H9 (cell line): ENCODE data around the gene CPT2. TPM values are rescaled to one million over a fixed set of nuclear protein-coding genes. Genes with fewer than 3 reads are reported as not detected.

Experiments
- DNase-seq: peaks from one replicate; pipeline ENCODE4 v3.0.0-alpha.2; 2017
- H2AFZ ChIP-seq: one replicate; pipeline ENCODE4 v1.6.1; 2013; ENCODE audit warnings: mild to moderate bottlenecking, low read length, control low read depth, moderate library complexity
- H2AK5ac ChIP-seq: 2 replicates; pipeline ENCODE4 v1.6.1; 2013; ENCODE audit warnings: low read length, control low read depth, mixed read lengths; ENCODE audit not compliant: insufficient read length
- H2BK120ac ChIP-seq: one replicate; pipeline ENCODE4 v1.6.1; 2013; ENCODE audit warnings: low read depth, mild to moderate bottlenecking, low read length, control low read depth, inconsistent platforms; ENCODE audit not compliant: poor library complexity, severe bottlenecking
- H2BK12ac ChIP-seq: 2 replicates; pipeline ENCODE4 v1.6.1; 2013; ENCODE audit warnings: low read length, control low read depth, mixed read lengths, low read depth; ENCODE audit not compliant: insufficient read length
- H2BK15ac ChIP-seq: 2 replicates; pipeline ENCODE4 v1.6.1; 2013; ENCODE audit warnings: low read depth, low read length, control low read depth
- H2BK20ac ChIP-seq: one replicate; pipeline ENCODE4 v1.6.1; 2013; ENCODE audit warnings: low read depth, mild to moderate bottlenecking, low read length, control low read depth, inconsistent platforms; ENCODE audit not compliant: poor library complexity, severe bottlenecking
- H2BK5ac ChIP-seq: 2 replicates; pipeline ENCODE4 v1.6.1; 2013; ENCODE audit warnings: low read length, control low read depth, mixed read lengths; ENCODE audit not compliant: insufficient read length
- H3K14ac ChIP-seq: 2 replicates; pipeline ENCODE4 v1.6.1; 2013; ENCODE audit warnings: low read length, control low read depth; ENCODE audit not compliant: insufficient read depth
- H3K18ac ChIP-seq: 2 replicates; pipeline ENCODE4 v1.6.1; 2013; ENCODE audit warnings: low read depth, mild to moderate bottlenecking, mixed read lengths, low read length, control low read depth; ENCODE audit not compliant: insufficient read length
- H3K23ac ChIP-seq: 2 replicates; pipeline ENCODE4 v1.6.1; 2013; ENCODE audit warnings: low read length, control low read depth, mixed read lengths, low read depth; ENCODE audit not compliant: insufficient read length
- H3K23me2 ChIP-seq: 2 replicates; pipeline ENCODE4 v1.6.1; 2013; ENCODE audit warnings: low read depth, mild to moderate bottlenecking, mixed read lengths, low read length, control low read depth; ENCODE audit not compliant: insufficient read length, poor library complexity, severe bottlenecking
- H3K27ac ChIP-seq: 2 replicates; pipeline ENCODE4 v1.5.1; 2013; ENCODE audit warnings: low read length, control low read depth, mixed read lengths, low read depth; ENCODE audit not compliant: insufficient read length
- H3K27me3 ChIP-seq: 2 replicates; pipeline ENCODE4 v1.6.1; 2013; ENCODE audit warnings: low read length, control low read depth, inconsistent platforms; ENCODE audit not compliant: insufficient read depth
- H3K4ac ChIP-seq: 2 replicates; pipeline ENCODE4 v1.6.1; 2013; ENCODE audit warnings: low read depth, mild to moderate bottlenecking, control low read depth, inconsistent platforms, low read length, moderate library complexity
- H3K4me1 ChIP-seq: 2 replicates; pipeline ENCODE4 v1.6.1; 2013; ENCODE audit warnings: low read length, control low read depth, inconsistent platforms; ENCODE audit not compliant: insufficient read depth
- H3K4me2 ChIP-seq: 2 replicates; pipeline ENCODE4 v1.6.1; 2013; ENCODE audit warnings: low read length, control low read depth, mixed read lengths; ENCODE audit not compliant: insufficient read length, insufficient read depth
- H3K56ac ChIP-seq: 2 replicates; pipeline ENCODE4 v1.6.1; 2013; ENCODE audit warnings: low read depth, mild to moderate bottlenecking, mixed read lengths, low read length, control low read depth; ENCODE audit not compliant: insufficient read length
- H3K79me1 ChIP-seq: 2 replicates; pipeline ENCODE4 v1.6.1; 2013; ENCODE audit warnings: low read depth, mild to moderate bottlenecking, moderate library complexity, low read length, control low read depth, inconsistent platforms; ENCODE audit not compliant: insufficient read depth, poor library complexity, severe bottlenecking
- H3K79me2 ChIP-seq: 2 replicates; pipeline ENCODE4 v1.6.1; 2013; ENCODE audit warnings: low read length, control low read depth, inconsistent platforms; ENCODE audit not compliant: insufficient read depth
- H3K9ac ChIP-seq: 2 replicates; pipeline ENCODE4 v1.6.1; 2013; ENCODE audit warnings: low read length, control low read depth, mixed read lengths; ENCODE audit not compliant: insufficient read length; ENCODE audit errors: extremely low read depth
- H3K9me3 ChIP-seq: one replicate; pipeline ENCODE4 v1.6.1; 2013; ENCODE audit warnings: low read depth, low read length, inconsistent platforms; ENCODE audit not compliant: control insufficient read depth
- H3T11ph ChIP-seq: one replicate; pipeline ENCODE4 v1.6.1; 2013; ENCODE audit warnings: mild to moderate bottlenecking, low read length, control low read depth, inconsistent platforms
- H4K20me1 ChIP-seq: one replicate; pipeline ENCODE4 v1.6.1; 2013; ENCODE audit not compliant: control insufficient read depth, insufficient read length, insufficient read depth
- H4K5ac ChIP-seq: 2 replicates; pipeline ENCODE4 v1.6.1; 2013; ENCODE audit warnings: low read depth, mild to moderate bottlenecking, mixed read lengths, low read length, control low read depth; ENCODE audit not compliant: insufficient read length
- H4K8ac ChIP-seq: replicated peaks from 2 replicates; pipeline ENCODE4 v1.6.1; 2013; ENCODE audit warnings: low read length, control low read depth, mixed read lengths, low read depth; ENCODE audit not compliant: insufficient read length
- H4K91ac ChIP-seq: 2 replicates; pipeline ENCODE4 v1.6.1; 2013; ENCODE audit warnings: low read depth, mild to moderate bottlenecking, moderate library complexity, mixed read lengths, low read length, control low read depth; ENCODE audit not compliant: insufficient read length
- H3K27ac Mint-ChIP-seq, 3 experiments: 2 replicates in 2 of 3; 3 replicates in 1 of 3; pipeline ENCODE4 v1.8.0; 2020 to 2021; ENCODE audit warnings: mixed read lengths in 3 of 3, mild to moderate bottlenecking in 1 of 3, moderate library complexity in 1 of 3
- H3K27me3 Mint-ChIP-seq: 2 replicates; pipeline ENCODE4 v1.8.0; 2021; ENCODE audit warnings: low read depth, mild to moderate bottlenecking, moderate library complexity, mixed read lengths
- H3K36me3 Mint-ChIP-seq, 3 experiments: 2 replicates in 2 of 3; 3 replicates in 1 of 3; pipeline ENCODE4 v1.8.0; 2020 to 2021; ENCODE audit warnings: low read depth in 3 of 3, mixed read lengths in 3 of 3; ENCODE audit not compliant: insufficient read depth in 1 of 3
- H3K4me1 Mint-ChIP-seq, 2 experiments: 2 replicates each; pipeline ENCODE4 v1.8.0; 2020; ENCODE audit warnings: mixed read lengths in 2 of 2
- H3K4me3 Mint-ChIP-seq, 2 experiments: 2 replicates in 1 of 2; 3 replicates in 1 of 2; pipeline ENCODE4 v1.8.0; 2020 to 2021; ENCODE audit warnings: mild to moderate bottlenecking in 2 of 2, mixed read lengths in 2 of 2, moderate library complexity in 1 of 2
- H3K9me3 Mint-ChIP-seq, 2 experiments: 2 replicates in 1 of 2; 3 replicates in 1 of 2; pipeline ENCODE4 v1.8.0; 2020; ENCODE audit warnings: mild to moderate bottlenecking in 2 of 2, mixed read lengths in 2 of 2, moderate library complexity in 1 of 2
- WGBS: extraction: QIAGEN DNeasy Blood & Tissue Kit; methylation state at CpG from one replicate; pipeline ENCODE4 v1.1.7; 2013; ENCODE audit warnings: missing lambda C conversion rate, low lambda C conversion rate, mixed read lengths; ENCODE audit not compliant: insufficient read length; ENCODE audit errors: extremely low coverage; 5-methylcytosine and 5-hydroxymethylcytosine counted together
- total RNA-seq: library from RNA; stranded (reverse); gene quantifications from 2 replicates; pipeline ENCODE4 v1.2.1, GENCODE V29; 2021
- TF ChIP-seq, protein P1 (sequence below): fragments of 200-600 bp; sonication (generic); conservative IDR thresholded peaks from 3 replicates; pipeline ENCODE4 v1.8.0; 2021; ENCODE audit warnings: antibody characterized with exemption, mild to moderate bottlenecking

Gene CPT2
- total RNA-seq, 1 experiment from 2014 or later: 33.2 TPM

GRCh38 chr1:53241828-53242227, 45.2 kb downstream of the CPT2 start:
- no peak overlapping the region for H2BK20ac ChIP-seq
- H2BK12ac ChIP-seq: no peak overlapping the region
- H3K14ac ChIP-seq: no peak overlapping the region
- no peak overlapping the region for H3K23ac ChIP-seq
- no peak overlapping the region for H3K9ac ChIP-seq
- no peak overlapping the region for H3K56ac ChIP-seq
- TF ChIP-seq, protein P1, sequence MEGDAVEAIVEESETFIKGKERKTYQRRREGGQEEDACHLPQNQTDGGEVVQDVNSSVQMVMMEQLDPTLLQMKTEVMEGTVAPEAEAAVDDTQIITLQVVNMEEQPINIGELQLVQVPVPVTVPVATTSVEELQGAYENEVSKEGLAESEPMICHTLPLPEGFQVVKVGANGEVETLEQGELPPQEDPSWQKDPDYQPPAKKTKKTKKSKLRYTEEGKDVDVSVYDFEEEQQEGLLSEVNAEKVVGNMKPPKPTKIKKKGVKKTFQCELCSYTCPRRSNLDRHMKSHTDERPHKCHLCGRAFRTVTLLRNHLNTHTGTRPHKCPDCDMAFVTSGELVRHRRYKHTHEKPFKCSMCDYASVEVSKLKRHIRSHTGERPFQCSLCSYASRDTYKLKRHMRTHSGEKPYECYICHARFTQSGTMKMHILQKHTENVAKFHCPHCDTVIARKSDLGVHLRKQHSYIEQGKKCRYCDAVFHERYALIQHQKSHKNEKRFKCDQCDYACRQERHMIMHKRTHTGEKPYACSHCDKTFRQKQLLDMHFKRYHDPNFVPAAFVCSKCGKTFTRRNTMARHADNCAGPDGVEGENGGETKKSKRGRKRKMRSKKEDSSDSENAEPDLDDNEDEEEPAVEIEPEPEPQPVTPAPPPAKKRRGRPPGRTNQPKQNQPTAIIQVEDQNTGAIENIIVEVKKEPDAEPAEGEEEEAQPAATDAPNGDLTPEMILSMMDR: no peak
- H4K8ac ChIP-seq: no peak overlapping the region
- WGBS: no CpG with 5 or more reads among the region's 2 CpGs
- peaks cover 1% of the 10 kb centered on the region for H3K79me1 ChIP-seq
- H3K27me3 Mint-ChIP-seq: no peaks in the 10 kb centered on the region; the same call in 1 of the 2 replicates
- H2AFZ ChIP-seq: no peak overlapping the region
- H3T11ph ChIP-seq: no peak overlapping the region
- H2BK15ac ChIP-seq: no peak overlapping the region
- no peak overlapping the region for H2BK120ac ChIP-seq
- H3K36me3 Mint-ChIP-seq: peaks cover 0 to 23% (median 3%) of the 10 kb centered on the region in 3 experiments; a peak in 4 of 7 replicates
- no peak overlapping the region for H2BK5ac ChIP-seq
- H3K4me1 Mint-ChIP-seq: peaks cover 9 to 13% of the 10 kb centered on the region in 2 experiments
- no peak for DNase-seq
- no peak overlapping the region for H2AK5ac ChIP-seq
- no peak overlapping the region for H3K27ac ChIP-seq
- no peaks in the 10 kb centered on the region for H3K9me3 ChIP-seq
- H3K4me3 Mint-ChIP-seq: no peak overlapping the region
- no peak overlapping the region for H3K4ac ChIP-seq
- H3K18ac ChIP-seq: no peak overlapping the region
- no peaks in the 10 kb centered on the region for H3K27me3 ChIP-seq
- H3K4me2 ChIP-seq: no peak overlapping the region
- no peak overlapping the region for H4K5ac ChIP-seq
- H3K27ac Mint-ChIP-seq: no peak overlapping the region
- no peak overlapping the region for H4K91ac ChIP-seq
- no peaks in the 10 kb centered on the region for H4K20me1 ChIP-seq
- peaks cover 6% of the 10 kb centered on the region for H3K23me2 ChIP-seq
- H3K4me1 ChIP-seq: no peaks in the 10 kb centered on the region
- H3K79me2 ChIP-seq: peaks cover 5% of the 10 kb centered on the region; the same call in 1 of the 2 replicates
- H3K9me3 Mint-ChIP-seq: no peaks in the 10 kb centered on the region
